Parathyroid adenoma (tissue), 2 donors: ENCODE data around the gene TGFBR2.

Source experiments
- H2AFZ ChIP-seq: fragments of 300-600 bp; sonication (generic); one replicate; pipeline ENCODE4 v1.7.0; 2017; ENCODE audit warnings: antibody characterized with exemption, mild to moderate bottlenecking
- H3K27ac ChIP-seq: fragments of 300-600 bp; sonication (generic); one replicate; pipeline ENCODE4 v1.7.0; 2017
- H3K27me3 ChIP-seq: fragments of 300-600 bp; sonication (generic); one replicate; pipeline ENCODE4 v1.7.0; 2017; ENCODE audit warnings: low read length; ENCODE audit not compliant: control insufficient read depth, insufficient read depth
- H3K36me3 ChIP-seq: fragments of 300-600 bp; sonication (generic); one replicate; pipeline ENCODE4 v1.7.0; 2017; ENCODE audit warnings: low read length; ENCODE audit not compliant: control insufficient read depth, insufficient read depth
- H3K4me1 ChIP-seq: fragments of 300-600 bp; sonication (generic); one replicate; pipeline ENCODE4 v1.7.0; 2017; ENCODE audit warnings: control low read depth
- H3K4me2 ChIP-seq: fragments of 300-600 bp; sonication (generic); one replicate; pipeline ENCODE4 v1.7.0; 2017; ENCODE audit warnings: low read length
- H3K4me3 ChIP-seq: fragments of 300-600 bp; sonication (generic); one replicate; pipeline ENCODE4 v1.7.0; 2017; ENCODE audit warnings: low read depth, low read length
- H3K79me2 ChIP-seq: fragments of 300-600 bp; sonication (generic); one replicate; pipeline ENCODE4 v1.7.0; 2017; ENCODE audit warnings: control low read depth
- H3K9ac ChIP-seq: fragments of 300-600 bp; sonication (generic); one replicate; pipeline ENCODE4 v1.7.0; 2017; ENCODE audit warnings: mild to moderate bottlenecking
- H3K9me3 ChIP-seq: fragments of 300-600 bp; sonication (generic); one replicate; pipeline ENCODE4 v1.7.0; 2017; ENCODE audit warnings: low read length; ENCODE audit not compliant: control insufficient read depth
- CTCF ChIP-seq: fragments of 300-600 bp; sonication (generic); IDR thresholded peaks from one replicate; pipeline ENCODE4 v1.7.0; 2017; ENCODE audit warnings: antibody characterized with exemption, mild to moderate bottlenecking
- donor health status: primary hyperparathyroidism.

TGFBR2 gene

DNA sequence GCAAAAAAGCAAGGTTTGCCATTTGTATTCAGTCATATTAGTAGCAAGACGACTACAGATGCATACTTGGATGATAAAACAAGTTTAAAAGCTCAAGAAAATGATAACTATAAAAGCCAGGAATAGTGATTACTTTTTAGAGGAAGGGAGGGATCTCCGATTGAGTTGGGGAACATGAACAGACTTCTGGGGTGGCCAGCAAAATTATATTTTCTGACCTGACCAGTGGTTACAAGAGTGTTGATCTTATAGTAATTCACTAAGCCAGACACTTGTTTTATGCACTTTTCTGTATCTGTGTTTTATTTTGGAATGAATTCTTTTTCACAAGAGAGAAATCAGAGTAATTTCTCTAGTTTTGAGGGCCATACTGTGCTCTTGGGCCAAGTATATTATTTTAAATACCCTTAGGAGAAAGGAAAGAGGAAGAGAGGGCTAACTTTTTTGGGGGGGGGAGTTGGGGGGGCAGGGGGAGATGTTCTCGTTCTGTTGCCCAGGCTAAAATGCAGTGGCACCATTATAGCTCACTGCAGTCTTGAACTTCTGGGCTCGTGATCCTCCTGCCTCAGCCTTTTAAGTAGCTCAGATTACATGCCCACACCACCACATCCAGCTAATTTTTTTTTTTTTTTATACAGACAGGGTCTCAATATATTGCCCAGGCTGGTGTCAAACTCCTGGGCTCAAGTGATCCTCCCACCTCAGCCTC lies 57.3 kb downstream of the TGFBR2 start:
- H3K9me3 ChIP-seq = no peaks in the 10 kb centered on the region
- no peaks in the 10 kb centered on the region for H3K4me1 ChIP-seq
- H2AFZ ChIP-seq = no peak overlapping the region
- H3K27me3 ChIP-seq = no peaks in the 10 kb centered on the region
- no peaks in the 10 kb centered on the region for H3K79me2 ChIP-seq
- H3K27ac ChIP-seq = no peak overlapping the region
- no peak overlapping the region for H3K9ac ChIP-seq
- H3K4me2 ChIP-seq = no peak overlapping the region
- no peaks in the 10 kb centered on the region for H3K36me3 ChIP-seq
- no peak for TF ChIP-seq CTCF
- no peak overlapping the region for H3K4me3 ChIP-seq

- Histone ChIP-seq H3K27ac (no peak overlapping the region), H2AFZ (no peak overlapping the region)
These were observed 58.1 kb downstream of the TGFBR2 start for GRCh38 chr3:30664459-30664858.

GRCh38 chr3:30664884-30665283 lies 58.5 kb downstream of the TGFBR2 start:
- Histone ChIP-seq H3K79me2 (no peaks in the 10 kb centered on the region), H3K27me3 (no peaks in the 10 kb centered on the region), H2AFZ (no peak overlapping the region), H3K27ac (no peak overlapping the region), H3K4me2 (no peak overlapping the region), H3K4me3 (no peak overlapping the region), H3K9ac (no peak overlapping the region), H3K4me1 (no peaks in the 10 kb centered on the region), H3K9me3 (no peaks in the 10 kb centered on the region), H3K36me3 (no peaks in the 10 kb centered on the region)
- no peak for TF ChIP-seq CTCF

More at GRCh38 chr3:30664459-30664858, 58.1 kb downstream of the TGFBR2 start:
- H3K9ac ChIP-seq = no peak overlapping the region
- TF ChIP-seq CTCF = no peak
- H3K9me3 ChIP-seq = no peaks in the 10 kb centered on the region
- H3K27me3 ChIP-seq = no peaks in the 10 kb centered on the region
- no peak overlapping the region for H3K4me3 ChIP-seq
- H3K4me1 ChIP-seq = no peaks in the 10 kb centered on the region
- no peak overlapping the region for H3K4me2 ChIP-seq
- H3K79me2 ChIP-seq = no peaks in the 10 kb centered on the region
- no peaks in the 10 kb centered on the region for H3K36me3 ChIP-seq

- no peak for TF ChIP-seq CTCF
- no peaks in the 10 kb centered on the region for H3K79me2 ChIP-seq
- no peak overlapping the region for H3K4me3 ChIP-seq
- H3K36me3 ChIP-seq = no peaks in the 10 kb centered on the region
- H3K9ac ChIP-seq = no peak overlapping the region
- H3K9me3 ChIP-seq = no peaks in the 10 kb centered on the region
- H3K27me3 ChIP-seq = no peaks in the 10 kb centered on the region
- no peaks in the 10 kb centered on the region for H3K4me1 ChIP-seq
- no peak overlapping the region for H3K27ac ChIP-seq
- H3K4me2 ChIP-seq = no peak overlapping the region
- H2AFZ ChIP-seq = no peak overlapping the region
These were observed 59.1 kb downstream of the TGFBR2 start for GRCh38 chr3:30665539-30665938.
